GM19397 (cell line): ENCODE data around the gene RAB11FIP4.

Experiments used
- ATAC-seq: cut with Tn5 transposase; IDR thresholded peaks from one replicate; pipeline ENCODE4 v1.9.1; 2021; ENCODE audit warnings: mild to moderate bottlenecking, moderate library complexity; ENCODE audit not compliant: unreplicated experiment

Gene RAB11FIP4

GRCh38 chr17:31457391-31458234 lies 66.1 kb downstream of the RAB11FIP4 start:
- ATAC-seq: no peak

GRCh38 chr17:31458829-31459228 lies 67.4 kb downstream of the RAB11FIP4 start:
- no peak for ATAC-seq

GRCh38 chr17:31459716-31460115 lies 68.2 kb downstream of the RAB11FIP4 start:
- ATAC-seq: no peak

- ATAC-seq: no peak
Measured at GRCh38 chr17:31460226-31460721, 68.8 kb downstream of the RAB11FIP4 start.

- no peak for ATAC-seq
Measured at GRCh38 chr17:31461227-31461810, 69.8 kb downstream of the RAB11FIP4 start.

GRCh38 chr17:31462261-31462660 lies 70.8 kb downstream of the RAB11FIP4 start:
- no peak for ATAC-seq

GRCh38 chr17:31466096-31466760 lies 74.8 kb downstream of the RAB11FIP4 start:
- no peak for ATAC-seq

- ATAC-seq: no peak
Measured at GRCh38 chr17:31467502-31468256, 76.2 kb downstream of the RAB11FIP4 start.

GRCh38 chr17:31469959-31470358 lies 78.5 kb downstream of the RAB11FIP4 start:
- no peak for ATAC-seq

GRCh38 chr17:31470592-31470991 lies 79.1 kb downstream of the RAB11FIP4 start:
- ATAC-seq: no peak

- ATAC-seq: no peak
Measured at GRCh38 chr17:31472137-31472536, 80.7 kb downstream of the RAB11FIP4 start.

GRCh38 chr17:31475378-31476162 lies 84.1 kb downstream of the RAB11FIP4 start:
- ATAC-seq: no peak

- no peak for ATAC-seq
Measured at GRCh38 chr17:31476525-31477416, 85.3 kb downstream of the RAB11FIP4 start.

- ATAC-seq: no peak
Measured at GRCh38 chr17:31477417-31478055, 86.1 kb downstream of the RAB11FIP4 start.

- no peak for ATAC-seq
Measured at GRCh38 chr17:31479062-31479408, 87.6 kb downstream of the RAB11FIP4 start.

GRCh38 chr17:31479524-31479923 lies 88.0 kb downstream of the RAB11FIP4 start:
- no peak for ATAC-seq

GRCh38 chr17:31480067-31480466 lies 88.6 kb downstream of the RAB11FIP4 start:
- no peak for ATAC-seq

- no peak for ATAC-seq
Measured at GRCh38 chr17:31480904-31481782, 89.7 kb downstream of the RAB11FIP4 start.
